Type B pancreatic cell (in vitro differentiated cells): Measurements from ENCODE around the gene B9D1. TPM values are rescaled to one million over a fixed set of nuclear protein-coding genes. Genes with fewer than 3 reads are reported as not detected.

Experiments
- DNase-seq: peaks from one replicate; pipeline ENCODE4 v3.0.0; 2021; ENCODE audit warnings: mixed read lengths; ENCODE audit not compliant: unreplicated experiment; ENCODE audit errors: extremely low spot score
- H3K27ac Mint-ChIP-seq: 2 replicates; pipeline ENCODE4 v1.8.0; 2021; ENCODE audit warnings: mild to moderate bottlenecking, mixed read lengths
- H3K27me3 Mint-ChIP-seq: 2 replicates; pipeline ENCODE4 v1.8.0; 2021; ENCODE audit warnings: mixed read lengths
- H3K36me3 Mint-ChIP-seq: 2 replicates; pipeline ENCODE4 v1.8.0; 2021; ENCODE audit warnings: mixed read lengths
- H3K4me1 Mint-ChIP-seq: one replicate; pipeline ENCODE4 v1.8.0; 2021; ENCODE audit warnings: mixed read lengths; ENCODE audit not compliant: unreplicated experiment
- H3K4me3 Mint-ChIP-seq: 2 replicates; pipeline ENCODE4 v1.8.0; 2021; ENCODE audit warnings: mild to moderate bottlenecking, mixed read lengths
- H3K9me3 Mint-ChIP-seq: 2 replicates; pipeline ENCODE4 v1.8.0; 2021; ENCODE audit warnings: mixed read lengths
- total RNA-seq: library from RNA; stranded (reverse); gene quantifications from 2 replicates; pipeline ENCODE4 v1.2.1, GENCODE V29; 2021; ENCODE audit warnings: low replicate concordance
- TF ChIP-seq, protein P1 (sequence below): fragments of 200-600 bp; sonication (generic); conservative IDR thresholded peaks from 2 replicates; pipeline ENCODE4 v1.5.0; 2021; ENCODE audit warnings: antibody characterized with exemption, mild to moderate bottlenecking

B9D1 gene
- total RNA-seq, 1 donor from 2014 or later = 23.2 TPM

DNA sequence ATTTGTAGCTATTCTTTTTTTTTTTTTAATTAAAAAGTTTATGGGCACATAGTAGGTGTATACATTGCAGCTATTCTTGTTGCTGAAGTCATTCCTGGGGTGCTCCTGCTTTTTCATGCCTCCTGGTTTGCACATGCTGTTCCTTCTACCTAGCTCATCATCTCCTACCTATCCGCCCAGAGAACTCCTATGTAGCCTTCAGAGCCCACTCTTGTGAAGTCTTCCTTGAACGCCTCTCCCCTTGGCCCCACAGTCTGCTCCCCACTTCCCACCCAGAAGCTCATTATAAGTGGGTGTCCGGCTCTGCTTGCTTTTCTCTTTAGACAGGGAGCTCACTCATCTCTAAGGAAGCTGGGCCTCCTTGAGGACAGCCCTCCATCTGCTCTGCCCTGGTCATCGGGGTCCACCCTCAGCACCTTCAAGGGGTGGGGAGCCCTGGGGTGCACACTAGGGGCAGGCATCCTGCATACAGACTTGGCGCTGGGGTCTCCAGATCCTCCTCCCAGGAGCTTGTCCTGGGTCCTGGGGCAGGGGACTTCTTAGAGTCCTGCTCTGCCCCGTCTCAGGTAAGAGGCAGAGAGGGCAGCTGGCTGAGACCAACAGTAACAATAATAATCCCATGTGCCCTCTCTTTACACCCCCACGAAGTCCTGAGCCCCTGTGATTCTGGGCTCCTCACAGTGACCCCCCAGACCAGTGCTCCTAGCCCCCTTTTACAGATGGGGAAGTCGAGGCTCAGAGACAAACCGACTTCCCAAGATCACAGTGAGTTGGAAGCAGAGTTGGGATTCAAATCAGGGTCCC is 3.5 kb upstream of the B9D1 start:
- H3K27ac Mint-ChIP-seq = peak overlapping the region; percentile 7
- no peak overlapping the region for H3K4me3 Mint-ChIP-seq
- no peaks in the 10 kb centered on the region for H3K36me3 Mint-ChIP-seq
- H3K4me1 Mint-ChIP-seq = peaks cover 13% of the 10 kb centered on the region
- no peak for DNase-seq
- TF ChIP-seq, protein P1, sequence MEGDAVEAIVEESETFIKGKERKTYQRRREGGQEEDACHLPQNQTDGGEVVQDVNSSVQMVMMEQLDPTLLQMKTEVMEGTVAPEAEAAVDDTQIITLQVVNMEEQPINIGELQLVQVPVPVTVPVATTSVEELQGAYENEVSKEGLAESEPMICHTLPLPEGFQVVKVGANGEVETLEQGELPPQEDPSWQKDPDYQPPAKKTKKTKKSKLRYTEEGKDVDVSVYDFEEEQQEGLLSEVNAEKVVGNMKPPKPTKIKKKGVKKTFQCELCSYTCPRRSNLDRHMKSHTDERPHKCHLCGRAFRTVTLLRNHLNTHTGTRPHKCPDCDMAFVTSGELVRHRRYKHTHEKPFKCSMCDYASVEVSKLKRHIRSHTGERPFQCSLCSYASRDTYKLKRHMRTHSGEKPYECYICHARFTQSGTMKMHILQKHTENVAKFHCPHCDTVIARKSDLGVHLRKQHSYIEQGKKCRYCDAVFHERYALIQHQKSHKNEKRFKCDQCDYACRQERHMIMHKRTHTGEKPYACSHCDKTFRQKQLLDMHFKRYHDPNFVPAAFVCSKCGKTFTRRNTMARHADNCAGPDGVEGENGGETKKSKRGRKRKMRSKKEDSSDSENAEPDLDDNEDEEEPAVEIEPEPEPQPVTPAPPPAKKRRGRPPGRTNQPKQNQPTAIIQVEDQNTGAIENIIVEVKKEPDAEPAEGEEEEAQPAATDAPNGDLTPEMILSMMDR = no peak
- no peaks in the 10 kb centered on the region for H3K9me3 Mint-ChIP-seq
- no peaks in the 10 kb centered on the region for H3K27me3 Mint-ChIP-seq

DNA sequence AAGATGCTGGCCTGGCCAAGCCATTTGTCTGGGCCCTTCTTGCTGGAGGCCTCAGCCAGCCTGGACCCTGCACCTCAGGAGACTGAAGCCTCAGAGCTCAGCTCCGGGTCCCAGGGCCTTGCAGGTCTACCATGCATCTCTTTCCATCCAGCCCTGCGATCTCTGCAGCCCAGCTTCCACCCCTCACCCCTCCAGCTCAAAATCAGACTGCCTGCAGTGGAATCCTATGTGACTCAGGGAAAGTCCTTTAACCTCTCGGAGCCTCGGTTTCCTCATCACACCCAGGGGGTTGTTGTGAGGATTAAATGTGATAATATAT is 2.9 kb upstream of the B9D1 start:
- Mint-ChIP-seq H3K4me3 (no peak overlapping the region), H3K4me1 (peaks cover 13% of the 10 kb centered on the region), H3K27me3 (no peaks in the 10 kb centered on the region), H3K27ac (no peak overlapping the region), H3K9me3 (no peaks in the 10 kb centered on the region), H3K36me3 (no peaks in the 10 kb centered on the region)
- DNase-seq = no peak
- TF ChIP-seq, protein P1 = no peak

DNA sequence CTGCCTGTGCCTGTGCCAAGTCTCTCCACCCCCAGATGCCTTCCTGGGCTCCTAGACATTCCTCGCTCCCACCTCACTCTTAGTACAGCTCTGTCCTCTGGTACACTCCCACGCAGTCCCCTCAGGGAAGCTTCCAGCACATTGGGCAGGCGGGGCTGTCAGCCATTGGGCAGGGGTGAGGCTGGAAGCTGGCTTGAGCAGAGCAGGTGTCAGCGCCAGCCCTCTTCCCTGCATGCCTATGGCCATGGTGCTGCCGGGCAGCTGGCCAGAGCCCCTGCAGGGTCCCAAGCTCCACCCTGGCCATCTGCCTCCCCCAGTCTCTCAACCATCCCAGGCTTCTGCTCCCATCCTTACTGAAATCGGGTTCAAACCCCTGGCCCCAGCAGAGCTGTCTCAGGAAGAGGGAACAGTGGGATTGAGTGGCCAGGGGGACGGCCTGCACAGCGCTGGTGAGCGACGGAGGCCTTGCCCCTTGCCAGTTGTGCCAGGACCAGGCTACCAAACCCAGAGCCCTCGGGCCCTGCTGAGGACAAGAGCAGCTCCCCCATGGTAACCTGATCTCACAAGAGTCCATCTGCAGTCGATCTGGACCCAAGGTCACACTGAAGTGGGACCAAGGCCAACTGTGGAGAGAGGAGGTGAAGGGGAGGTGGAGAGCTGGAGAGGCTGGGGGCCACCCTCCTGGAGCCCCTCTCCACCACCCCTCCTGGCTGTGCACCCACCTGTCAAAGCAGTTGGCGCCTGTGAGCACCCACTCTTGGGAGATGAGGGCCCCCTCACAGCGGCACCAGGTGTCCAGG is 2.4 kb upstream of the B9D1 start:
- no peaks in the 10 kb centered on the region for H3K9me3 Mint-ChIP-seq
- H3K27ac Mint-ChIP-seq = no peak overlapping the region
- H3K36me3 Mint-ChIP-seq = no peaks in the 10 kb centered on the region
- TF ChIP-seq, protein P1 = no peak
- no peaks in the 10 kb centered on the region for H3K27me3 Mint-ChIP-seq
- peak overlapping the region; percentile 49 for H3K4me3 Mint-ChIP-seq
- peaks cover 13% of the 10 kb centered on the region for H3K4me1 Mint-ChIP-seq
- DNase-seq = no peak

DNA sequence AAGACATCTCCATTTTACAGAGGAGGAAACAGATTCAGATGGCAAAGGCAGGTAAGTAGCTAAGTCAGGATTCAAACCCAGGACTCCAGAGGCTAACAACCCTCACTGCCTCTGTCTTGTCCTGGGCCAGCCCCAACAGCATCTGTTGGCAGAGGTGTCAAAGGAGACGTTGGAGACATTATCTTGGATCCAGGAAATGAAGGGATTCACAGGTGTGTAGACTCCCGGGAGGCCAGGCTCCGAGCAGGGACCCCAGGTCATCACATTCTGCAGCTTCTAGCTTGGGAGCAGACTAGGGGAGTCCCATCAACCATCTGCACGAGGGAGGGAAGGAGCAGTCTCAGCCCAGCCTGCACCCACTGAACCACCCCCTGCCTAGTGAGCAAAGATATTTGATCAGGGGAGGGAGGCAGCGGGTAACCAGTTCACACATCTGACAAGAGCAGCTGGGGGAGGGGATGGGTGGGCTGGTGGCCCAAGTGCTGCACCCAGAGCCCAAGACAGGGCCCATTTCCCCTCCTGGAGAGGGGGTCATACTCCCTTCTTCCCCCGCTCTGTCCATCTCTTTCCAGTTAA is 1.0 kb upstream of the B9D1 start:
- Mint-ChIP-seq H3K4me1 (peaks cover 13% of the 10 kb centered on the region), H3K27me3 (no peaks in the 10 kb centered on the region), H3K36me3 (peaks cover under 1% of the 10 kb centered on the region), H3K4me3 (peak overlapping the region; percentile 96), H3K27ac (no peak overlapping the region), H3K9me3 (no peaks in the 10 kb centered on the region)
- DNase-seq = no peak
- TF ChIP-seq, protein P1 = no peak

DNA sequence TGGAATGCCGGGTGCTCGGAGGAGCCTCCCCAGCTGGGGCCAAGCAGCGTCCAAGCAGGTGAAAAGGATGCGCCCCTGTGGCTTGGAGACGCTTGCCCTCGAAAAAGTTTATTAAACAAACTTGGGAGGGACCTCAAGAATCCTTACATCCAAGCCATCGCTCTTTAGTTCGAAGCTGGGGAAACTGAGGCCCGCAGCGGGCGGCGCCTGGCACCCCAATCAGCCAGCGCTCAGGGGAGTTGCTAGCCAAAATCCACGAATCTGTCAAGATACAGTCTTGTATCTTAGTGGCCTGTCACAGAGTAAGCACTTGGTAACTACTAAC is 553 bp upstream of the B9D1 start:
- Mint-ChIP-seq H3K4me1 (peaks cover 13% of the 10 kb centered on the region), H3K27ac (peak overlapping the region; percentile 84), H3K4me3 (peak overlapping the region; percentile 96), H3K27me3 (no peaks in the 10 kb centered on the region), H3K9me3 (no peaks in the 10 kb centered on the region), H3K36me3 (peaks cover 6% of the 10 kb centered on the region)
- no peak for DNase-seq
- TF ChIP-seq, protein P1 = no peak
